Mononuclear cell (primary cell): ENCODE data around the gene BORCS6. TPM values are rescaled to one million over a fixed set of nuclear protein-coding genes. Genes with fewer than 3 reads are reported as not detected.
"Not testable (repeated sequence)": the region's sequence is repeated elsewhere in the genome, so short reads cannot be mapped to it uniquely, and the experiment has no call there.

Source experiments
- H3K27me3 ChIP-seq: 2 replicates; pipeline ENCODE4 v1.6.0; 2011; ENCODE audit warnings: low read length, control low read depth; ENCODE audit not compliant: insufficient read depth
- H3K4me1 ChIP-seq: 2 replicates; pipeline ENCODE4 v1.5.1; 2011; ENCODE audit warnings: mild to moderate bottlenecking, low read length, control low read depth; ENCODE audit not compliant: insufficient read depth
- H3K4me3 ChIP-seq: 2 replicates; pipeline ENCODE4 v1.5.1; 2011; ENCODE audit warnings: mild to moderate bottlenecking, low read length, moderate library complexity
- H3K9me3 ChIP-seq: 2 replicates; pipeline ENCODE4 v1.5.1; 2011; ENCODE audit warnings: low read depth, mild to moderate bottlenecking, control low read depth, low read length
- total RNA-seq: library from RNA; depleted of rRNA; stranded (reverse); fragments of >200 nt; gene quantifications from one replicate; pipeline ENCODE4 v1.2.3, GENCODE V29; 2012

The BORCS6 gene
- total RNA-seq, 1 donor: 9.2 TPM

GRCh38 chr17:8221663-8222379 is 31.8 kb upstream of the BORCS6 start:
- Histone ChIP-seq H3K4me3 (peak overlapping the region; percentile 75), H3K4me1 (peaks cover 44% of the 10 kb centered on the region), H3K27me3 (no peaks in the 10 kb centered on the region), H3K9me3 (no peaks in the 10 kb centered on the region)

- Histone ChIP-seq H3K4me1 (peaks cover 36% of the 10 kb centered on the region), H3K27me3 (no peaks in the 10 kb centered on the region), H3K9me3 (no peaks in the 10 kb centered on the region), H3K4me3 (peak overlapping the region; percentile 75)
Observed at GRCh38 chr17:8220783-8221662, 31.0 kb upstream of the BORCS6 start.

GRCh38 chr17:8214000-8214399 is 24.0 kb upstream of the BORCS6 start:
- not testable (repeated sequence) for H3K9me3 ChIP-seq, H3K27me3 ChIP-seq, H3K4me3 ChIP-seq
- H3K4me1 ChIP-seq: peaks cover 21% of the 10 kb centered on the region

GRCh38 chr17:8212312-8213180 is 22.6 kb upstream of the BORCS6 start:
- Histone ChIP-seq H3K4me3 (no peak overlapping the region), H3K27me3 (no peaks in the 10 kb centered on the region), H3K4me1 (peaks cover 26% of the 10 kb centered on the region), H3K9me3 (no peaks in the 10 kb centered on the region)

GRCh38 chr17:8210761-8211458 is 20.9 kb upstream of the BORCS6 start:
- Histone ChIP-seq H3K4me3 (peak overlapping the region; percentile 79), H3K9me3 (no peaks in the 10 kb centered on the region), H3K4me1 (peaks cover 26% of the 10 kb centered on the region), H3K27me3 (no peaks in the 10 kb centered on the region)

GRCh38 chr17:8209907-8210760 is 20.2 kb upstream of the BORCS6 start, which contains the start of gene AURKB:
Gene AURKB (minus strand): TSS chr17:8210575. CDS start chr17:8210224, 351 bp downstream.
- H3K4me3 ChIP-seq: peak within 1 kb of the TSS; percentile 79
- no peaks in the 10 kb centered on the region for H3K9me3 ChIP-seq
- peaks cover 26% of the 10 kb centered on the region for H3K4me1 ChIP-seq
- no peaks in the 10 kb centered on the region for H3K27me3 ChIP-seq

GRCh38 chr17:8206536-8206935 is 16.6 kb upstream of the BORCS6 start:
- Histone ChIP-seq H3K9me3 (no peaks in the 10 kb centered on the region), H3K4me1 (peaks cover 26% of the 10 kb centered on the region), H3K27me3 (no peaks in the 10 kb centered on the region), H3K4me3 (no peak overlapping the region)

- no peaks in the 10 kb centered on the region for H3K27me3 ChIP-seq
- no peaks in the 10 kb centered on the region for H3K9me3 ChIP-seq
- no peak overlapping the region for H3K4me3 ChIP-seq
- peaks cover 21% of the 10 kb centered on the region for H3K4me1 ChIP-seq
Observed at GRCh38 chr17:8204761-8205555, 15.0 kb upstream of the BORCS6 start.

- H3K4me3 ChIP-seq: peak overlapping the region; percentile 16
- H3K27me3 ChIP-seq: no peaks in the 10 kb centered on the region
- H3K4me1 ChIP-seq: peaks cover 52% of the 10 kb centered on the region
- H3K9me3 ChIP-seq: no peaks in the 10 kb centered on the region
Observed at GRCh38 chr17:8192070-8192815, 2.3 kb upstream of the BORCS6 start.

- no peaks in the 10 kb centered on the region for H3K9me3 ChIP-seq
- H3K4me3 ChIP-seq: peak overlapping the region; percentile 73
- peaks cover 62% of the 10 kb centered on the region for H3K4me1 ChIP-seq
- H3K27me3 ChIP-seq: no peaks in the 10 kb centered on the region
Observed at GRCh38 chr17:8190506-8190905, 526 bp upstream of the BORCS6 start.

GRCh38 chr17:8189041-8189710 is 804 bp downstream of the BORCS6 start:
- no peaks in the 10 kb centered on the region for H3K27me3 ChIP-seq
- no peaks in the 10 kb centered on the region for H3K9me3 ChIP-seq
- peaks cover 68% of the 10 kb centered on the region for H3K4me1 ChIP-seq
- peak overlapping the region; percentile 73 for H3K4me3 ChIP-seq

GRCh38 chr17:8188263-8188839 is 1.6 kb downstream of the BORCS6 start:
- Histone ChIP-seq H3K4me3 (peak overlapping the region; percentile 73), H3K27me3 (no peaks in the 10 kb centered on the region), H3K9me3 (no peaks in the 10 kb centered on the region), H3K4me1 (peaks cover 68% of the 10 kb centered on the region)
